ENCODE data around the gene RABGAP1L. TPM values are rescaled to one million over a fixed set of nuclear protein-coding genes. Genes with fewer than 3 reads are reported as not detected.
A peak's percentile ranks its signal among the peaks of the same experiment; 100 is the strongest.

RABGAP1L gene
- total RNA-seq, 1 experiment from 2014 or later = 76.9 TPM

GRCh38 chr1:174883409-174883808, 724.1 kb downstream of the RABGAP1L start:
- CTCF ChIA-PET = interaction anchor here (0.9 to 1.4 kb wide), 7 partner anchors 9 to 116 kb away, joined by 3 to 7 read pairs (median 4); partner anchors contain the start of gene CACYBP
- TF ChIP-seq ESRRA (CRISPR knock-in tag; IDR thresholded peaks at IDR 0.05; ENCODE audit: borderline replicate concordance) (no peak), CREB1 (CRISPR knock-in tag; IDR thresholded peaks at IDR 0.05) (no peak), ZNF532 (CRISPR knock-in tag; IDR thresholded peaks at IDR 0.05; ENCODE audit: borderline replicate concordance) (no peak), EMX1 (CRISPR knock-in tag; IDR thresholded peaks at IDR 0.05) (no peak), ATF3 (CRISPR knock-in tag; conservative IDR thresholded peaks at IDR 0.05) (no peak), MXD4 (CRISPR knock-in tag; IDR thresholded peaks at IDR 0.05; ENCODE audit: borderline replicate concordance) (no peak), JUN (CRISPR knock-in tag; IDR thresholded peaks at IDR 0.05) (no peak), FOXJ3 (CRISPR knock-in tag; IDR thresholded peaks at IDR 0.05; ENCODE audit: borderline replicate concordance) (no peak), MAX (CRISPR knock-in tag; IDR thresholded peaks at IDR 0.05) (no peak), SMAD3 (CRISPR knock-in tag; IDR thresholded peaks at IDR 0.05; ENCODE audit: borderline replicate concordance) (no peak), ZBTB21 (CRISPR knock-in tag; IDR thresholded peaks at IDR 0.05; ENCODE audit: borderline replicate concordance) (no peak), FOXK1 (CRISPR knock-in tag; IDR thresholded peaks at IDR 0.05) (no peak), RORB (CRISPR knock-in tag; IDR thresholded peaks at IDR 0.05) (no peak)
- TF ChIP-seq, protein P1, sequence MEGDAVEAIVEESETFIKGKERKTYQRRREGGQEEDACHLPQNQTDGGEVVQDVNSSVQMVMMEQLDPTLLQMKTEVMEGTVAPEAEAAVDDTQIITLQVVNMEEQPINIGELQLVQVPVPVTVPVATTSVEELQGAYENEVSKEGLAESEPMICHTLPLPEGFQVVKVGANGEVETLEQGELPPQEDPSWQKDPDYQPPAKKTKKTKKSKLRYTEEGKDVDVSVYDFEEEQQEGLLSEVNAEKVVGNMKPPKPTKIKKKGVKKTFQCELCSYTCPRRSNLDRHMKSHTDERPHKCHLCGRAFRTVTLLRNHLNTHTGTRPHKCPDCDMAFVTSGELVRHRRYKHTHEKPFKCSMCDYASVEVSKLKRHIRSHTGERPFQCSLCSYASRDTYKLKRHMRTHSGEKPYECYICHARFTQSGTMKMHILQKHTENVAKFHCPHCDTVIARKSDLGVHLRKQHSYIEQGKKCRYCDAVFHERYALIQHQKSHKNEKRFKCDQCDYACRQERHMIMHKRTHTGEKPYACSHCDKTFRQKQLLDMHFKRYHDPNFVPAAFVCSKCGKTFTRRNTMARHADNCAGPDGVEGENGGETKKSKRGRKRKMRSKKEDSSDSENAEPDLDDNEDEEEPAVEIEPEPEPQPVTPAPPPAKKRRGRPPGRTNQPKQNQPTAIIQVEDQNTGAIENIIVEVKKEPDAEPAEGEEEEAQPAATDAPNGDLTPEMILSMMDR (IDR thresholded peaks at IDR 0.05) = no peak
- TF ChIP-seq, protein P2, sequence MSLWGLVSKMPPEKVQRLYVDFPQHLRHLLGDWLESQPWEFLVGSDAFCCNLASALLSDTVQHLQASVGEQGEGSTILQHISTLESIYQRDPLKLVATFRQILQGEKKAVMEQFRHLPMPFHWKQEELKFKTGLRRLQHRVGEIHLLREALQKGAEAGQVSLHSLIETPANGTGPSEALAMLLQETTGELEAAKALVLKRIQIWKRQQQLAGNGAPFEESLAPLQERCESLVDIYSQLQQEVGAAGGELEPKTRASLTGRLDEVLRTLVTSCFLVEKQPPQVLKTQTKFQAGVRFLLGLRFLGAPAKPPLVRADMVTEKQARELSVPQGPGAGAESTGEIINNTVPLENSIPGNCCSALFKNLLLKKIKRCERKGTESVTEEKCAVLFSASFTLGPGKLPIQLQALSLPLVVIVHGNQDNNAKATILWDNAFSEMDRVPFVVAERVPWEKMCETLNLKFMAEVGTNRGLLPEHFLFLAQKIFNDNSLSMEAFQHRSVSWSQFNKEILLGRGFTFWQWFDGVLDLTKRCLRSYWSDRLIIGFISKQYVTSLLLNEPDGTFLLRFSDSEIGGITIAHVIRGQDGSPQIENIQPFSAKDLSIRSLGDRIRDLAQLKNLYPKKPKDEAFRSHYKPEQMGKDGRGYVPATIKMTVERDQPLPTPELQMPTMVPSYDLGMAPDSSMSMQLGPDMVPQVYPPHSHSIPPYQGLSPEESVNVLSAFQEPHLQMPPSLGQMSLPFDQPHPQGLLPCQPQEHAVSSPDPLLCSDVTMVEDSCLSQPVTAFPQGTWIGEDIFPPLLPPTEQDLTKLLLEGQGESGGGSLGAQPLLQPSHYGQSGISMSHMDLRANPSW (CRISPR knock-in tag; conservative IDR thresholded peaks at IDR 0.05; ENCODE audit: low read depth) = no peak

GRCh38 chr1:174884038-174884437, 724.7 kb downstream of the RABGAP1L start:
- peaks cover 76% of the 10 kb centered on the region for H3K36me3 Mint-ChIP-seq
- ATAC-seq (no peak), DNase-seq (ENCODE audit: low spot score) (no peak)
- H3K4me3 Mint-ChIP-seq = no peak overlapping the region
- H3K4me1 Mint-ChIP-seq = peaks cover 26% of the 10 kb centered on the region
- H3K27me3 Mint-ChIP-seq (ENCODE audit: low read depth) = no peaks in the 10 kb centered on the region
- CTCF ChIA-PET = interaction anchor here (1.0 to 1.4 kb wide), 6 partner anchors 8 to 116 kb away, joined by 3 to 7 read pairs (median 4); partner anchors contain the start of gene CACYBP
- H3K9me3 Mint-ChIP-seq = no peaks in the 10 kb centered on the region
- POLR2A ChIA-PET = no interaction called here
- H3K27ac Mint-ChIP-seq = no peak overlapping the region
- no peak for TF ChIP-seq ZNF138 (CRISPR knock-in tag; conservative IDR thresholded peaks at IDR 0.05)

More at GRCh38 chr1:174883409-174883808, 724.1 kb downstream of the RABGAP1L start:
- peaks cover 26% of the 10 kb centered on the region for H3K4me1 Mint-ChIP-seq
- peak overlapping the region; percentile 93; the same call in 1 of the 2 replicates for H3K27ac Mint-ChIP-seq
- no peaks in the 10 kb centered on the region for H3K9me3 Mint-ChIP-seq
- peaks cover 74% of the 10 kb centered on the region for H3K36me3 Mint-ChIP-seq
- POLR2A ChIA-PET = no interaction called here
- peak; percentile 94 for ATAC-seq
- H3K4me3 Mint-ChIP-seq = no peak overlapping the region
- DNase-seq (ENCODE audit: low spot score) = no peak
- H3K27me3 Mint-ChIP-seq (ENCODE audit: low read depth) = no peaks in the 10 kb centered on the region
